Uterus (tissue), 4 donors: ENCODE results near the gene CIAO2B. TPM values are rescaled to one million over a fixed set of nuclear protein-coding genes. Genes with fewer than 3 reads are reported as not detected.

Experiments
- DNase-seq, 2 donors: peaks; one replicate each; pipeline ENCODE4 v3.0.0-alpha.2; 2019 to 2020
- H3K27ac ChIP-seq, 2 donors: fragments of 200-600 bp; sonication (generic); 1 replicate in 1 of 2; 2 replicates in 1 of 2; pipeline ENCODE4 v1.5.1; 2016 to 2018
- H3K27me3 ChIP-seq, 2 donors: fragments of 200-600 bp; sonication (generic); one replicate each; pipeline ENCODE4 v1.5.1; 2018 to 2019; ENCODE audit warnings: control low read depth in 1 of 2
- H3K36me3 ChIP-seq, 2 donors: fragments of 200-600 bp; sonication (generic); one replicate each; pipeline ENCODE4 v1.5.1; 2019; ENCODE audit warnings: control low read depth in 1 of 2
- H3K4me1 ChIP-seq, 2 donors: fragments of 200-600 bp; sonication (generic); one replicate each; pipeline ENCODE4 v1.5.1; 2018 to 2019; ENCODE audit warnings: control low read depth in 1 of 2
- H3K4me3 ChIP-seq, 2 donors: fragments of 200-600 bp; sonication (generic); 1 replicate in 1 of 2; 2 replicates in 1 of 2; pipeline ENCODE4 v1.5.1; 2018 to 2019; ENCODE audit warnings: mild to moderate bottlenecking in 1 of 2
- H3K9me3 ChIP-seq, 2 donors: fragments of 200-600 bp; sonication (generic); one replicate each; pipeline ENCODE4 v1.5.1; 2019; ENCODE audit warnings: control low read depth in 1 of 2
- POLR2A ChIP-seq, 2 donors: fragments of 450-650 bp; IDR thresholded peaks; one replicate each; pipeline ENCODE4 v1.6.1; 2016; ENCODE audit warnings: antibody characterized with exemption in 2 of 2, mild to moderate bottlenecking in 1 of 2, moderate library complexity in 1 of 2
- intact Hi-C: fragments of 100-400 bp; cut with DNase I; formaldehyde crosslinking; loops from one replicate; pipeline ENCODE4 v1.15.1; 2023; ENCODE audit warnings: low total_unique reads
- total RNA-seq, 4 donors: library from RNA; depleted of rRNA in 3 of 4; stranded (reverse); fragments of >200 nt in 3 of 4; gene quantifications; one replicate each; pipeline versions ENCODE4 v1.1.0 to v1.2.4, GENCODE V29; 2014 to 2023
- TF ChIP-seq, protein P1 (sequence below), 4 experiments: fragments of 200-600 bp in 2 of 4; fragments of 450-650 bp in 2 of 4; sonication (generic) in 2 of 4; IDR thresholded peaks; one replicate each; pipeline ENCODE4 v1.5.1; 2016 to 2019; ENCODE audit warnings: antibody characterized with exemption in 4 of 4, mild to moderate bottlenecking in 2 of 4, moderate library complexity in 1 of 4
- donor health status: DM: yes; HTN: yes; CAD: no.

Gene CIAO2B
- total RNA-seq, 4 donors from 2014 or later: 15.9 to 76.8 (median 74.2) TPM

DNA sequence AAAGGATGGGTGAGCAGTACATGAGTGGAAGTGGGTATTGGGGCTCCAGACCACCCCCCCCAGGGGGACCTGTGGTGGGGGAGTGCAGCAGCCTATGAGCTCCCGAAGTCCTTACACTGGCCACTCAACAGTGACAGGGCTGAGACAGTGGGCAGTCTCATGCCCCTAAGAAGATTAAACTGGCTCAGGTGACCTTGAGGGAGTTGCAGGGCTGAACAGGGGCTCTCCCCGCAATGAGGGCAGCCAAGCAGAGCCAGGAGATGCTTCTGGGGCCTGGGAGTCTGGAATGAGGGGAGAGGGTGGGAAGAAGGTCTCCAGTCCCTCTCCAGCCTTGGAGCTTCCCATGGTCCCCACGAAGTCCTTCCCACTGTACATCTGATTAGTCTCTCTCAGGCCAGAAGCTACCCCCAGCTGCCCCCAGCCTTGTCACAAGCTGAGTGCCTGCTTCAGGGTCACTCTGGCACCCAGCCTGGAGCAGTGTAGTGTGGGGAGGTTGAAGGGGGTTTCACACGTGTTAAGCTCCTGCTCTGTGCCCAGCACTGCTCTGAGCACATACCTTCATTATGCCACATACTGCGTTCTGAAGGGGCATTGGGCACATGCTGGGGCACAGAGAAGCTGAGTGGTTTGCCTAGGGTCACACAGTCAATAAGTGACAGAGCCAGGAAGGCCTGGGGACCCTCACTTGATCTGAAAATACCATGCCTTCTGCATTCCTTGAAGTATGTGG lies 14.5 kb downstream of the CIAO2B start:
- Histone ChIP-seq H3K36me3 (no peaks in the 10 kb centered on the region), H3K9me3 (no peaks in the 10 kb centered on the region), H3K27ac (no peak overlapping the region), H3K4me1 (no peaks in the 10 kb centered on the region), H3K4me3 (no peak overlapping the region), H3K27me3 (no peaks in the 10 kb centered on the region)
- TF ChIP-seq, protein P1, sequence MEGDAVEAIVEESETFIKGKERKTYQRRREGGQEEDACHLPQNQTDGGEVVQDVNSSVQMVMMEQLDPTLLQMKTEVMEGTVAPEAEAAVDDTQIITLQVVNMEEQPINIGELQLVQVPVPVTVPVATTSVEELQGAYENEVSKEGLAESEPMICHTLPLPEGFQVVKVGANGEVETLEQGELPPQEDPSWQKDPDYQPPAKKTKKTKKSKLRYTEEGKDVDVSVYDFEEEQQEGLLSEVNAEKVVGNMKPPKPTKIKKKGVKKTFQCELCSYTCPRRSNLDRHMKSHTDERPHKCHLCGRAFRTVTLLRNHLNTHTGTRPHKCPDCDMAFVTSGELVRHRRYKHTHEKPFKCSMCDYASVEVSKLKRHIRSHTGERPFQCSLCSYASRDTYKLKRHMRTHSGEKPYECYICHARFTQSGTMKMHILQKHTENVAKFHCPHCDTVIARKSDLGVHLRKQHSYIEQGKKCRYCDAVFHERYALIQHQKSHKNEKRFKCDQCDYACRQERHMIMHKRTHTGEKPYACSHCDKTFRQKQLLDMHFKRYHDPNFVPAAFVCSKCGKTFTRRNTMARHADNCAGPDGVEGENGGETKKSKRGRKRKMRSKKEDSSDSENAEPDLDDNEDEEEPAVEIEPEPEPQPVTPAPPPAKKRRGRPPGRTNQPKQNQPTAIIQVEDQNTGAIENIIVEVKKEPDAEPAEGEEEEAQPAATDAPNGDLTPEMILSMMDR (IDR thresholded peaks at IDR 0.05): no peak
- TF ChIP-seq POLR2A (IDR thresholded peaks at IDR 0.05): no peak
- no peak for DNase-seq
- intact Hi-C loops: no loop called here

DNA sequence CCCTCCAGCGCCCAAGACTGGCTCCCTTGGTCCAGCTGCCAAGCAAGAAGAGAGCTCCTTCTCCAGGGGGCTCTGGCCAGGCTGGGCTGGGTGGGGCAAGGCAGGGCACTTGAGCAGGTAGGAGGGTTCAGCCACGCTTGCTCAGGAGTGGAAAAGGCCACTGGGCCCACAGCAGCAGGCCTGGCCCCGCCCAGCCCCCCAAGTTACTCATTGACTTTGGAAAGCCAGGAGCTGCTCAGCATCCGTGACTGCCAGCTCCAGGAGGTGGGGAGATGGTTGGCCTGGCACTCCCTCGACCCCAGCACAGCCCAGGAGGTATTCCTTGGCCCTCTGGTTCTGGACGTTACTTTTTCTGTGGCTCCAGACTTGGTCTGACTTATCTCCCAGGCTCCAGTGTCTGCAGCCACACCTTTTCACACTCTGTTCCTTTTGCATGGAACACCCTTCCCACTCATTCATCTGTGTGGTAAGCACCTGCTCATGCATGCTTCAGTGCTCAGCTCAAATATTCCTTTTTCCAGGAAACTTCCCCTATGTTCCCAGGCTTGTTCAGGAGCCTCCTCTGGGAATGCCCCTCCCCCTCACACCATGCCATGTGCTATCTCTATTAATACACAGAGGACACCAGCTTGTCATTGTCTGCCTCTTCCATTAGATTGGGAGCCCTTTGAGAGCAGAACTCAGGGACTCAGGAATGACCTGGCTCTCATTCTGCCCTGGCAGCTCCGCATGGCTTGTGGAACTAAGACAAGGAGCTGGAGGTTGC lies 15.2 kb downstream of the CIAO2B start, which contains the start of gene CDH16:
Gene CDH16 (minus strand): TSS at position 83 of the 766 bp plus-strand sequence. CDS start 820 bp downstream, outside the sequence.
- Histone ChIP-seq H3K4me3 (no peak within 1 kb of the TSS), H3K36me3 (no peaks in the 10 kb centered on the region), H3K9me3 (no peaks in the 10 kb centered on the region), H3K27ac (no peak within 1 kb of the TSS), H3K4me1 (no peaks in the 10 kb centered on the region), H3K27me3 (no peaks in the 10 kb centered on the region)
- intact Hi-C loops: no loop called here
- TF ChIP-seq, protein P1 (IDR thresholded peaks at IDR 0.05): no peak
- TF ChIP-seq POLR2A (IDR thresholded peaks at IDR 0.05): no peak
- DNase-seq: no peak

DNA sequence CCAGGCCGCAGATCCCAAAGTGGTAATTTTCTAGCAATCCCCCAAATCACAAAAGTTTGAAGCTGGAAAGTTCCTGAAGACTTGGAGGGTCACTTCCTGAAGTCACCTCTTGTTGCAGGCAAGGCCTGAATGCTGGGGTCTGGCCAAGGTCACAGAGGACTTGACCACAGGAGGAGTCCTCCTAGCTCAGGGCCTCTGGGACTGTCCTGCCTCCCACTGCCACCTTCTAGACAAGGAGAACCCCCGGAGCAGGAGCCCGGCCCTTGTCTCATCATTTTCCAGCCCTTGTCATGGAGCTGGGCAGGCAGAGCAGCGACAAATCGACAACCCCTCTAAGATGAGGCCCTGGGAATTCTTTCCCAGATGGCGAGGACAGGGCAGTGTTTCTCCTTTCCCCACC lies 15.8 kb downstream of the CIAO2B start:
- H3K4me1 ChIP-seq: no peaks in the 10 kb centered on the region
- no peaks in the 10 kb centered on the region for H3K27me3 ChIP-seq
- no peaks in the 10 kb centered on the region for H3K9me3 ChIP-seq
- no peak for DNase-seq
- no peak for TF ChIP-seq POLR2A (IDR thresholded peaks at IDR 0.05)
- TF ChIP-seq, protein P1 (IDR thresholded peaks at IDR 0.05): no peak
- no peaks in the 10 kb centered on the region for H3K36me3 ChIP-seq
- intact Hi-C loops: no loop called here
- H3K4me3 ChIP-seq: no peak overlapping the region
- no peak overlapping the region for H3K27ac ChIP-seq

DNA sequence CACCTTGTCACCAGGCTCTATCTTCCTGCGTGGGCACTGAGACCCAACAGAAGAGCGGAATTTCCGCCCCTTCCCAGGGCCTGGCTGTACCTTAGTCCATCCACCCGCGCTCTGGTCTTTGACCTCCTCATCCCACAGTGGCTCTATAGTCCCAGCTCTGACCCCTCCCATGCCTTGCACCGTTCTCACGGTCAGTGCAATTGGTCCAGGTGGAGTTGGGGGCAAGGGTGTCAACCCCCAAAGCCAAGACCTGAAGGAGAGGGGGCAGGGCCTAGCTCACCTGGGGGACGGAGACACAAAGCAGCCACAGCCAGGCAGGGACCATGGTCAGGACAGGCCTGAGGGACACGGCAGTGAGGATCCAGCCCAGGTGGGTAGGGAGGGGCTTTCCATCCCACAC lies 16.5 kb downstream of the CIAO2B start:
- Histone ChIP-seq H3K4me3 (no peak overlapping the region), H3K27me3 (no peaks in the 10 kb centered on the region), H3K9me3 (no peaks in the 10 kb centered on the region), H3K27ac (no peak overlapping the region), H3K36me3 (no peaks in the 10 kb centered on the region), H3K4me1 (no peaks in the 10 kb centered on the region)
- intact Hi-C loops: no loop called here
- no peak for TF ChIP-seq POLR2A (IDR thresholded peaks at IDR 0.05)
- TF ChIP-seq, protein P1 (IDR thresholded peaks at IDR 0.05): no peak
- DNase-seq: no peak

DNA sequence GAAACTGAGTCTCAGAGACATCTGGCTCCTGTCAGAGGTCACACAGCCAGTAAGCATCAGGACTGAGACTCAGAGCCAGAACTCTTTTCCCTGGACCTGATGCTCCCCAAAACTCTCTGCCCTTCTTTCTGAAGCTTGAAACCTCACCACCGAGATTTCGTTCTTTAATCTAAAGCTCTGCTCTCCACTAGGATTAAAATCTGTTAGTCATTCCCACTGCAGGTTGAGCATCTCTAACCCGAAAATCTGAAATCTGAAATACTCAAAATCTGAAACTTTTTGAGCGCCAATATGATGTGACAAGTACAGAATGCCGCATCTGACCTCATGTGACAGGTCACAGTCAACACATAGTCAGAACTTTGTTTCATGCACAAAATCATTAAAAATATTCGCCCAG lies 17.7 kb downstream of the CIAO2B start:
- Histone ChIP-seq H3K27me3 (no peaks in the 10 kb centered on the region), H3K36me3 (no peaks in the 10 kb centered on the region), H3K9me3 (no peaks in the 10 kb centered on the region), H3K27ac (no peak overlapping the region), H3K4me3 (no peak overlapping the region), H3K4me1 (no peaks in the 10 kb centered on the region)
- intact Hi-C loops: no loop called here
- DNase-seq: no peak
- TF ChIP-seq POLR2A (IDR thresholded peaks at IDR 0.05): no peak
- TF ChIP-seq, protein P1 (IDR thresholded peaks at IDR 0.05): no peak
